Thoracic aorta (tissue), 2 donors: ENCODE results near the gene ASB18. TPM values are rescaled to one million over a fixed set of nuclear protein-coding genes. Genes with fewer than 3 reads are reported as not detected.

Experiments
- ATAC-seq: fragments of 150-250 bp; one replicate; pipeline ENCODE4 v1.8.0; 2017; ENCODE audit warnings: low read depth; ENCODE audit not compliant: insufficient number of reproducible peaks, low FRiP score
- DNase-seq: peaks from one replicate; pipeline ENCODE4 v3.0.0-alpha.2; 2020; ENCODE audit warnings: low spot score
- H3K27ac ChIP-seq, 2 donors: fragments of 200-600 bp; sonication (generic); 1 replicate in 1 of 2; 2 replicates in 1 of 2; pipeline ENCODE4 v1.5.1; 2016; ENCODE audit warnings: mild to moderate bottlenecking in 2 of 2, moderate library complexity in 2 of 2
- H3K27me3 ChIP-seq: fragments of 200-600 bp; sonication (generic); replicated peaks from 2 replicates; pipeline ENCODE4 v1.6.0; 2016; ENCODE audit warnings: mild to moderate bottlenecking; ENCODE audit not compliant: insufficient read depth
- H3K36me3 ChIP-seq: fragments of 200-600 bp; sonication (generic); one replicate; pipeline ENCODE4 v1.5.1; 2016
- H3K4me1 ChIP-seq, 2 donors: fragments of 200-600 bp; sonication (generic); 1 replicate in 1 of 2; 2 replicates in 1 of 2; pipeline versions ENCODE4 v1.5.1 to v1.6.0; 2016; ENCODE audit warnings: low read depth in 2 of 2, mild to moderate bottlenecking in 1 of 2; ENCODE audit not compliant: control insufficient read depth in 1 of 2
- H3K4me3 ChIP-seq: fragments of 200-600 bp; sonication (generic); 2 replicates; pipeline ENCODE4 v1.5.1; 2016; ENCODE audit warnings: mild to moderate bottlenecking
- H3K9me3 ChIP-seq: fragments of 200-600 bp; sonication (generic); 2 replicates; pipeline ENCODE4 v1.5.1; 2016
- total RNA-seq, 2 donors: library from RNA; depleted of rRNA; stranded (reverse); fragments of >200 nt; gene quantifications; one replicate each; pipeline versions ENCODE4 v1.1.0 to v1.2.3, GENCODE V29; 2016
- TF ChIP-seq, protein P1 (sequence below): fragments of 200-600 bp; sonication (generic); IDR thresholded peaks from one replicate; pipeline ENCODE4 v1.5.1; 2019; ENCODE audit warnings: antibody characterized with exemption

ASB18 gene, protein sequence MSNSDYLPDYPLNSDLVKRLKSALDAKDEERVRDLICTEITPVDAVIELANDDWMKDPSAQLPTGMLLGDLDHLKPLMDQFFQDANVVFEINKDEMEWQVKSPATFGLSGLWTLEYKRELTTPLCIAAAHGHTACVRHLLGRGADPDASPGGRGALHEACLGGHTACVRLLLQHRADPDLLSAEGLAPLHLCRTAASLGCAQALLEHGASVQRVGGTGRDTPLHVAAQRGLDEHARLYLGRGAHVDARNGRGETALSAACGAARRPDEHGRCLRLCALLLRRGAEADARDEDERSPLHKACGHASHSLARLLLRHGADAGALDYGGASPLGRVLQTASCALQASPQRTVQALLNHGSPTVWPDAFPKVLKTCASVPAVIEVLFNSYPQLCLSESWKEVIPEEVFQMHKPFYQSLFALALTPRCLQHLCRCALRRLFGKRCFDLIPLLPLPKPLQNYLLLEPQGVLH
- total RNA-seq, result not detected

- Histone ChIP-seq H3K27ac (no peak within 1 kb of the TSS), H3K27me3 (no peaks in the 10 kb centered on the region), H3K9me3 (no peaks in the 10 kb centered on the region), H3K36me3 (no peaks in the 10 kb centered on the region), H3K4me1 (no peaks in the 10 kb centered on the region), H3K4me3 (no peak within 1 kb of the TSS)
- DNase-seq (no peak), ATAC-seq (no peak)
- TF ChIP-seq, protein P1, sequence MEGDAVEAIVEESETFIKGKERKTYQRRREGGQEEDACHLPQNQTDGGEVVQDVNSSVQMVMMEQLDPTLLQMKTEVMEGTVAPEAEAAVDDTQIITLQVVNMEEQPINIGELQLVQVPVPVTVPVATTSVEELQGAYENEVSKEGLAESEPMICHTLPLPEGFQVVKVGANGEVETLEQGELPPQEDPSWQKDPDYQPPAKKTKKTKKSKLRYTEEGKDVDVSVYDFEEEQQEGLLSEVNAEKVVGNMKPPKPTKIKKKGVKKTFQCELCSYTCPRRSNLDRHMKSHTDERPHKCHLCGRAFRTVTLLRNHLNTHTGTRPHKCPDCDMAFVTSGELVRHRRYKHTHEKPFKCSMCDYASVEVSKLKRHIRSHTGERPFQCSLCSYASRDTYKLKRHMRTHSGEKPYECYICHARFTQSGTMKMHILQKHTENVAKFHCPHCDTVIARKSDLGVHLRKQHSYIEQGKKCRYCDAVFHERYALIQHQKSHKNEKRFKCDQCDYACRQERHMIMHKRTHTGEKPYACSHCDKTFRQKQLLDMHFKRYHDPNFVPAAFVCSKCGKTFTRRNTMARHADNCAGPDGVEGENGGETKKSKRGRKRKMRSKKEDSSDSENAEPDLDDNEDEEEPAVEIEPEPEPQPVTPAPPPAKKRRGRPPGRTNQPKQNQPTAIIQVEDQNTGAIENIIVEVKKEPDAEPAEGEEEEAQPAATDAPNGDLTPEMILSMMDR, result no peak
These were observed at the start of gene ASB18 for GRCh38 chr2:236264256-236264655. TSS of gene ASB18 (minus strand) at chr2:236264406. CDS start at chr2:236264345, 61 bp downstream.

- no peaks in the 10 kb centered on the region for H3K27me3 ChIP-seq
- TF ChIP-seq, protein P1, result no peak
- no peak for ATAC-seq
- DNase-seq, result no peak
- H3K36me3 ChIP-seq, result no peaks in the 10 kb centered on the region
- H3K9me3 ChIP-seq, result peaks cover 11% of the 10 kb centered on the region
- H3K27ac ChIP-seq, result no peak overlapping the region
- no peak overlapping the region for H3K4me3 ChIP-seq
- H3K4me1 ChIP-seq, result no peaks in the 10 kb centered on the region
These were observed 47.1 kb upstream of the ASB18 start for GRCh38 chr2:236311286-236311685.

GRCh38 chr2:236309669-236310029, 45.4 kb upstream of the ASB18 start:
- Histone ChIP-seq H3K27me3 (no peaks in the 10 kb centered on the region), H3K4me1 (no peaks in the 10 kb centered on the region), H3K36me3 (no peaks in the 10 kb centered on the region), H3K27ac (no peak overlapping the region), H3K4me3 (no peak overlapping the region), H3K9me3 (peaks cover 11% of the 10 kb centered on the region)
- DNase-seq (no peak), ATAC-seq (no peak)
- TF ChIP-seq, protein P1, result no peak

DNA sequence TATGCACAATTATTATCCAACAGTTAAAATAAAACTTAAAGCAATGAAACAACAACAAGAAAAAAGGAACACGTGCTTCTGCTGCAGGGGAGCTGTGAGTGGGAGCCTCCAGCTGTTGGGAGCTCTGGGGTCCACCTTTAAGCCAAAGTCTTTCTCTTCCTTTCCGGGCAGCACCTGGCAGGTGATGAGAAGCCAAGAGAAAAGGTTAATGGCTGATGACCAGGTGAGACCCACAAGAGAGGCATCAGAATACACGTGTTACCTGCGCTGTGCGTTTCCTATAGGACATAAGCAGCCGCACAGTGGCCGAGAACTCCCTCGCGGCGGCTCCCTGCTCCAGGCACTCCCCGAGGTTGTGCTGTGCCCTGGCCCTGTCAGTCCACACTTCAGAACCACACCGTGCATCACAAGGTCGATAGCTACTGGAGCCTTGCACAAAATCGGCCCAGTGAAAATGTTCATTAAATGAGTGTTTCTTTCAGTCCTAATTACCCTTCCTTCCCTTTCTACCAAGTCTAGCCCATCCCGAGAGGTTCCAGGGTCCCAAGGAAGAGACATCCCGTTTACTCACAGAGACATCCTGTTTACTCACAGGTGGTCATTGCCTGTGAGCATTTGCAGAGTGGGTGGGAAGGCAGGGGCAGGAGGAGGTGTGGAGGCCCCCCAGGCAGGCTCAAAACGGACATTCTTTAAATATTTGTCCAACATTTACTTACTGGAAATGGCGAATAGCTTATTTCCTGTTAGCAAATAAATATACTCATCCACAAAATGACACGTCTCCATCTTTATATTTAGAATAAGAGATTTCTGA, 44.9 kb upstream of the ASB18 start:
- TF ChIP-seq, protein P1, result no peak
- Histone ChIP-seq H3K4me1 (no peaks in the 10 kb centered on the region), H3K27ac (no peak overlapping the region), H3K4me3 (no peak overlapping the region), H3K9me3 (peaks cover 11% of the 10 kb centered on the region), H3K27me3 (no peaks in the 10 kb centered on the region), H3K36me3 (no peaks in the 10 kb centered on the region)
- DNase-seq (no peak), ATAC-seq (no peak)

DNA sequence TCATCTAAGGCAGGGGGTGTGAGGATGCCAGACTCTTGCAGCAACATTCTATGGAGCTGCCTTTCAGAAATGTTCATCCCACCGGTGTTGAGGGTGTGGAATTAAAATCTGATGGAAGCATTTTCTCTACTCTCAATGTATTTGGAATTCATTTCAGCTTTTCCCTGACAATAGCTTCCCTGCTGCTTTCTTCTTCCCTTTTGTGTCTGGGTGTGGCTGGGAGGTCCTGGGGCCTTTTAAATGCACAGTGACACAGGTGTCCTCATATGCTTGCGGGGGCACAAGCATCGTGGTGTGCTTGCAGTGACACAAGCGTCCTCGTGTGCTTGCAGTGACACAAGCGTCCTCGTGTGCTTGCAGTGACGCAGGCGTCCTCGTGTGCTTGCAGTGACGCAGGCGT, 43.4 kb upstream of the ASB18 start:
- H3K36me3 ChIP-seq, result no peaks in the 10 kb centered on the region
- no peak for ATAC-seq
- peaks cover 7% of the 10 kb centered on the region for H3K9me3 ChIP-seq
- no peak for DNase-seq
- no peaks in the 10 kb centered on the region for H3K27me3 ChIP-seq
- TF ChIP-seq, protein P1, result no peak
- no peaks in the 10 kb centered on the region for H3K4me1 ChIP-seq
- no peak overlapping the region for H3K4me3 ChIP-seq
- no peak overlapping the region for H3K27ac ChIP-seq
